ENCODE data around the gene PYCR2.
"Not testable (repeated sequence)": the region's sequence is repeated elsewhere in the genome, so short reads cannot be mapped to it uniquely, and the experiment has no call there.

The PYCR2 gene

GRCh38 chr1:225890346-225891228, 33.5 kb downstream of the PYCR2 start:
- no peak for DNase-seq (ENCODE audit: low read depth)

GRCh38 chr1:225889743-225890142, 34.3 kb downstream of the PYCR2 start:
- no peak for DNase-seq (ENCODE audit: low read depth)

GRCh38 chr1:225888898-225889601, 35.0 kb downstream of the PYCR2 start, which contains the start of gene LEFTY1:
Gene LEFTY1, minus strand, starts transcription at chr1:225889146. Its CDS starts 80 bp downstream, at chr1:225889066.
- DNase-seq (ENCODE audit: low read depth), result no peak

GRCh38 chr1:225888289-225888897, 35.7 kb downstream of the PYCR2 start:
- DNase-seq (ENCODE audit: low read depth), result no peak

- not testable (repeated sequence) for DNase-seq (ENCODE audit: low read depth)
Measured at GRCh38 chr1:225887554-225888288, 36.3 kb downstream of the PYCR2 start.

- no peak for DNase-seq (ENCODE audit: low read depth)
Measured at GRCh38 chr1:225887030-225887314, 37.1 kb downstream of the PYCR2 start.

GRCh38 chr1:225886159-225887029, 37.7 kb downstream of the PYCR2 start:
- no peak for DNase-seq (ENCODE audit: low read depth)

GRCh38 chr1:225885336-225885735, 38.7 kb downstream of the PYCR2 start:
- no peak for DNase-seq (ENCODE audit: low read depth)

GRCh38 chr1:225883616-225884265, 40.3 kb downstream of the PYCR2 start:
- no peak for DNase-seq (ENCODE audit: low read depth)

- DNase-seq (ENCODE audit: low read depth), result peak; percentile 43
Measured at GRCh38 chr1:225882694-225883615, 41.1 kb downstream of the PYCR2 start.

GRCh38 chr1:225881959-225882693, 41.9 kb downstream of the PYCR2 start, which contains the start of gene TMEM63A:
Gene TMEM63A, minus strand, starts transcription at chr1:225882380. Its CDS starts 4,800 bp downstream, at chr1:225877580.
- peak; percentile 81 for DNase-seq (ENCODE audit: low read depth)

- no peak for DNase-seq (ENCODE audit: low read depth)
Measured at GRCh38 chr1:225881081-225881958, 42.7 kb downstream of the PYCR2 start.

GRCh38 chr1:225880636-225881035, 43.4 kb downstream of the PYCR2 start:
- no peak for DNase-seq (ENCODE audit: low read depth)

GRCh38 chr1:225880222-225880588, 43.8 kb downstream of the PYCR2 start:
- no peak for DNase-seq (ENCODE audit: low read depth)

GRCh38 chr1:225879521-225880221, 44.4 kb downstream of the PYCR2 start:
- DNase-seq (ENCODE audit: low read depth), result no peak

GRCh38 chr1:225878282-225878681, 45.8 kb downstream of the PYCR2 start:
- no peak for DNase-seq (ENCODE audit: low read depth)

GRCh38 chr1:225877580-225877979, 46.5 kb downstream of the PYCR2 start:
- no peak for DNase-seq (ENCODE audit: low read depth)
